Measurements from ENCODE around the gene HHIPL1.

Gene HHIPL1

DNA sequence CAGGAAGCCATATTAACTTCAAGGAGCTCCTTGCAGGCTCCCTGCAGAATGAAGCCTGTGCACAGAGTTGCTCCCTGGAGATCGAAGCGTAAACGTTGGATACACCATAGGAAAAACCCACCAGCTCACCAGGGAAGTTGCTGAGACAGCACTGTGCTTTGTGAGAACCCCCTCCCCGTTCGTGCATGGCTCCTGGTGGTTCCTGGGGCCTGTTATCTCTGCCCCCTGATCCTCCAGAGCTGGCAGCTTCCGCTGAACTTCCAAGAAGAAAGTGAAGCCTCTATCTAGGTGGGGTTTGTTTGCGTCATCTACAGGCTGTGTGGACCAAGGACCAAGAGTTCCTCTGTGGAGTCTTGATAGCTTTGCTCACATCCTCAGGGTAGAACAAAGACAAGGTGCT is 38.6 kb upstream of the HHIPL1 start:
- no peak for DNase-seq
- Histone ChIP-seq H3K27me3 (replicated peaks) (peaks cover 7% of the 10 kb centered on the region), H3K4me3 (ENCODE audit: low read depth, low read length) (no peak overlapping the region), H3K36me3 (replicated peaks) (no peaks in the 10 kb centered on the region), H3K27ac (no peak overlapping the region)
- in situ Hi-C loops (cut with HindIII; ENCODE audit: low pct_ligation_motif_present, low sequenced_read_pairs): no loop called here
- TF ChIP-seq, protein P1, sequence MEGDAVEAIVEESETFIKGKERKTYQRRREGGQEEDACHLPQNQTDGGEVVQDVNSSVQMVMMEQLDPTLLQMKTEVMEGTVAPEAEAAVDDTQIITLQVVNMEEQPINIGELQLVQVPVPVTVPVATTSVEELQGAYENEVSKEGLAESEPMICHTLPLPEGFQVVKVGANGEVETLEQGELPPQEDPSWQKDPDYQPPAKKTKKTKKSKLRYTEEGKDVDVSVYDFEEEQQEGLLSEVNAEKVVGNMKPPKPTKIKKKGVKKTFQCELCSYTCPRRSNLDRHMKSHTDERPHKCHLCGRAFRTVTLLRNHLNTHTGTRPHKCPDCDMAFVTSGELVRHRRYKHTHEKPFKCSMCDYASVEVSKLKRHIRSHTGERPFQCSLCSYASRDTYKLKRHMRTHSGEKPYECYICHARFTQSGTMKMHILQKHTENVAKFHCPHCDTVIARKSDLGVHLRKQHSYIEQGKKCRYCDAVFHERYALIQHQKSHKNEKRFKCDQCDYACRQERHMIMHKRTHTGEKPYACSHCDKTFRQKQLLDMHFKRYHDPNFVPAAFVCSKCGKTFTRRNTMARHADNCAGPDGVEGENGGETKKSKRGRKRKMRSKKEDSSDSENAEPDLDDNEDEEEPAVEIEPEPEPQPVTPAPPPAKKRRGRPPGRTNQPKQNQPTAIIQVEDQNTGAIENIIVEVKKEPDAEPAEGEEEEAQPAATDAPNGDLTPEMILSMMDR (IDR thresholded peaks at IDR 0.05; ENCODE audit: low read depth, low read length, missing control alignments): no peak

DNA sequence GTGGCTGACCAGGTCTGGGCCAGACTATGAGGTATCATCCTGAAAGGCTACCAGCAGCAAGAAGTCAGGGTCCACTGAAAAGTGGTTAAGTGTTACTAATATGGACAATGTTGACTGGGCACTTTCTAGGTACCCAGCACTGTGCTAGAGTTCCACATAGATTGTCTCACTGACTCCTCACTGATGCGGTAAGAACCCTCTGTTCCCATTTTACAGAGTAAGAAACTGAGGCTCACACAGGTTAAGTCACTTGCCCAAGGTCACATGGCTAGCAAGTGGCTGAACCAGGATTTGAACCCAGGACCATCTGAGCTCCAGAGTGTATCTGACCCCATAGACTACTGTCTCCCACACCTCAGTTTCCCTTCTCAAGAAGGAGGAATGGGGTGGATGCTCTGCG is 36.3 kb upstream of the HHIPL1 start:
- Histone ChIP-seq H3K4me3 (ENCODE audit: low read depth, low read length) (no peak overlapping the region), H3K27me3 (replicated peaks) (peaks cover under 1% of the 10 kb centered on the region), H3K36me3 (replicated peaks) (no peaks in the 10 kb centered on the region), H3K27ac (no peak overlapping the region)
- TF ChIP-seq, protein P1 (IDR thresholded peaks at IDR 0.05; ENCODE audit: low read depth, low read length, missing control alignments): no peak
- DNase-seq: no peak
- in situ Hi-C loops (cut with HindIII; ENCODE audit: low pct_ligation_motif_present, low sequenced_read_pairs): no loop called here

DNA sequence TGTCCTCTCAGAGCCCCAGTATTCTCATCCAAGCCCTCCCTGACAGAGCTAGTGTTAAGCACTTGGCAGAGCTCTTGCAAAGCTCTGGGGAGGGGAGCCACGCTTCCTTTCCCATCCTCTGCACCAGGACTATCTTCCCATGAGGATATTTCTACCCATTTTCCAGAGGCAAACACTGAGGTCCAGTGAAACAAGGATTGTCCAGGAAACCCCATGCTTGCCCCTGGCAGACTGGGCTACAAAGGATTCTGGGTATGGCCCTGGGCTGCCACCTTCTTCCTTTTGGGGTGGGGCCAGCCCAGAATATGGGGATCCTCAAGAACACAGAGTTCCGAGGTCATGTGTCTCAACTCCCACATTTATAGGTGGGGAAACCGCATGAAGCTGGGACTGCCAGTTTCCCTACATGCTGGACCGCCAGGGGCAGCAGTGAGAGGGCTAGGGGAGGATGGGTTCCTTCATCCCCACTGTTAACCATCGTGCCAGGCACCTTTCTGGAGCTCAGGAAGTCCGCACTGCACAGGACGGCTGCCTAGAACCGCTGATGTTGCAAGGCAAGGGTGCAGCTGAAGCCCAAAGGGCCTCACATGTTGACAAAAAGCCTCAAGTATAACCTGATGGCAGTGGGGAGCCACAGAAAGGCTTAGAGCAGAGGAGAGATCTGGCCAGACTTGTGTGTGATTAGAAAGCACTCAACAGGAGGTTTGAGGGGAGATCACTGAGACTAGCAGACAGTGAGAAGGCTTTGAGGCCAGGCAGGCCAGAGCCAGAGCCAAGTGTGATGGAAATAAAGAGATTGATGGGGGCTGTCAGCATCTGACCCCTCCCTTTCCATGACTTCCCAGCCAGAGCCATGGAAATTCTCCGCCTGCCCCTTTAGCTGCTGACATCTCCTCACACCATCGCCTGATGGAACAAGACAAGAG is 35.4 kb upstream of the HHIPL1 start:
- H3K27me3 ChIP-seq (replicated peaks): no peaks in the 10 kb centered on the region
- in situ Hi-C loops (cut with HindIII; ENCODE audit: low pct_ligation_motif_present, low sequenced_read_pairs): no loop called here
- no peak for DNase-seq
- no peak overlapping the region for H3K27ac ChIP-seq
- TF ChIP-seq, protein P1 (IDR thresholded peaks at IDR 0.05; ENCODE audit: low read depth, low read length, missing control alignments): peak; percentile 90
- H3K36me3 ChIP-seq (replicated peaks): no peaks in the 10 kb centered on the region
- no peak overlapping the region for H3K4me3 ChIP-seq (ENCODE audit: low read depth, low read length)

DNA sequence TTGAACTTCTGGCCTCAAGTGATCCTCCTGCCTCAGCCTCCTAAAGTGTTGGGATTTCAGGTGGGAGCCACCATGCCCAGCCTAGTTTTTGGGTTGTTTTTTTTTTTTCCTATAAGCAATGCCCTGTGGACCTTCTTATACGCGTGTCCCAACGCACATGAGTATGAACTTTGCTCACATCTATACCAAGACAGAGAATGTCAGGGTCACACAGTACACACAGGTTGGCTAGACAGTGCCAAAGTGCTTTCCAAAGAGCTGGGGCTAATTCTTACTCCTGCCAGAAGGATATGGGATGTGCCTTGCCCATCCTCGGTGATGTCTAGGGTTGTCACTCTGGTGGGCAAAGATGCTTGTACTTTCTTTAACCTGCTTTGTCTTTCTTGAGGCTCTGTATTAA is 33.3 kb upstream of the HHIPL1 start:
- in situ Hi-C loops (cut with HindIII; ENCODE audit: low pct_ligation_motif_present, low sequenced_read_pairs): no loop called here
- no peak overlapping the region for H3K27ac ChIP-seq
- no peaks in the 10 kb centered on the region for H3K27me3 ChIP-seq (replicated peaks)
- no peak overlapping the region for H3K4me3 ChIP-seq (ENCODE audit: low read depth, low read length)
- TF ChIP-seq, protein P1 (IDR thresholded peaks at IDR 0.05; ENCODE audit: low read depth, low read length, missing control alignments): no peak
- no peaks in the 10 kb centered on the region for H3K36me3 ChIP-seq (replicated peaks)
- no peak for DNase-seq

DNA sequence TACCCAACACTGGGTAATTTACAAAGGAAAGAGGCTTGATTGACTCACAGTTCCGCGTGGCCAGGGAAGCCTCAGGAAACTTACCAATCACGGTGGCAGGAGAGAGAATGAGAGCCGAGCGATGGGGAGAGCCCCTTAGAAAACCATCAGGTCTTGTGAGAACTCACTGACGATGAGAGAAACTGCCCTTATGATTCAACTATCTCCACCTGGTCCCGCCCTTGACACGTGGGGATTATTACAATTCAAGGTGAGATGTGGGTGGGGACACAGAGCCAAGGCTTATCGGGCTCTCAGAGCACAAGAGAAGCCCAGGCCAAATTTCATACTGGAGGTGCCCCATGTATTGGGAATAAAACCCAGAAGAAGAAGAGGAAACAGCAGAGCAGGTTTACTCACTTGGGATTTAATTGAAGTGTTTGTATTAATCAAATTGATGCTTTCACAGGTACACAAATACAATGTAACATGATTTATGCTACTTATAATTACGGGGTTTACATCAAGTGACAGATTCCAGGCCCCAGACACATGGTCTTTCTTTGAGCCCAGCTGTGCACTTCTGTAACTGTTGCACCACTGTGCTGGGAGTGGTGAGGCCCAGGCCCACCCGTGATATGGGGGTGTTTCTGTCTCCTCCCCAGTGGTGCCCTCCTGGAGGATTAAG is 32.7 kb upstream of the HHIPL1 start:
- no peaks in the 10 kb centered on the region for H3K36me3 ChIP-seq (replicated peaks)
- no peak overlapping the region for H3K4me3 ChIP-seq (ENCODE audit: low read depth, low read length)
- no peak overlapping the region for H3K27ac ChIP-seq
- DNase-seq: no peak
- TF ChIP-seq, protein P1 (IDR thresholded peaks at IDR 0.05; ENCODE audit: low read depth, low read length, missing control alignments): no peak
- in situ Hi-C loops (cut with HindIII; ENCODE audit: low pct_ligation_motif_present, low sequenced_read_pairs): no loop called here
- H3K27me3 ChIP-seq (replicated peaks): no peaks in the 10 kb centered on the region
